Left lung (tissue), 10 donors: ENCODE measurements around the gene CCT3. TPM values are rescaled to one million over a fixed set of nuclear protein-coding genes. Genes with fewer than 3 reads are reported as not detected.
A peak's percentile ranks its signal among the peaks of the same experiment; 100 is the strongest.

Experiments used
- ATAC-seq: fragments of 200-7000 bp; cut with Tn5 transposase; one replicate; pipeline ENCODE4 v1.9.1; 2020; ENCODE audit warnings: moderate library complexity
- DNase-seq, 4 donors: peaks; one replicate each; pipeline ENCODE4 v3.0.0-alpha.2; 2013 to 2020
- H3K27ac ChIP-seq, 2 donors: fragments of 200-600 bp; sonication (generic) in 1 of 2; one replicate each; pipeline versions ENCODE4 v1.5.0 to v1.8.0; 2020 to 2021
- H3K27me3 ChIP-seq, 2 donors: fragments of 200-600 bp; sonication (generic) in 1 of 2; one replicate each; pipeline versions ENCODE4 v1.5.0 to v1.8.0; 2020 to 2021
- H3K36me3 ChIP-seq, 2 donors: fragments of 200-600 bp; sonication (generic) in 1 of 2; one replicate each; pipeline versions ENCODE4 v1.5.0 to v1.8.0; 2020 to 2021
- H3K4me1 ChIP-seq, 2 donors: fragments of 200-600 bp; one replicate each; pipeline ENCODE4 v1.8.0; 2021
- H3K4me3 ChIP-seq, 2 donors: fragments of 200-600 bp; sonication (generic) in 1 of 2; one replicate each; pipeline versions ENCODE4 v1.5.0 to v1.8.0; 2020 to 2021; ENCODE audit warnings: mild to moderate bottlenecking in 1 of 2
- H3K9me3 ChIP-seq, 2 donors: fragments of 200-600 bp; sonication (generic) in 1 of 2; one replicate each; pipeline versions ENCODE4 v1.5.0 to v1.8.0; 2020 to 2021
- CTCF ChIP-seq, 2 donors: fragments of 200-600 bp; sonication (generic) in 1 of 2; IDR thresholded peaks; one replicate each; pipeline versions ENCODE4 v1.5.0 to v1.8.0; 2021; ENCODE audit warnings: antibody characterized with exemption in 2 of 2
- intact Hi-C, 2 donors: fragments of 100-400 bp; cut with DNase I; formaldehyde crosslinking; loops; one replicate each; pipeline versions ENCODE4 v1.11.2 to v1.14.2; 2022
- polyA plus RNA-seq, 6 donors: library from polyadenylated mRNA; unstranded; fragments of 120-200 nt; gene quantifications; one replicate each; pipeline ENCODE4 v1.2.1, GENCODE V29; 2013; ENCODE audit not compliant: insufficient read length in 6 of 6
- total RNA-seq, 2 donors: library from RNA; stranded (reverse); fragmentation: NEBNext Ultra II Directional; extraction: Animal tissue kit (Norgen Biotek cat#: 25700); gene quantifications; one replicate each; pipeline ENCODE4 v1.2.1, GENCODE V29; 2021
- donor health status: DM: no; HTN: yes; CAD: no.
- donor health status: DM: no; HTN: no; CAD: no.

The CCT3 gene
- total and polyA plus RNA-seq, 8 donors, result 166 to 318 (median 266) TPM

GRCh38 chr1:156263288-156263655 lies 74.8 kb downstream of the CCT3 start:
- peaks cover 4 to 99% of the 10 kb centered on the region in 2 donors for H3K36me3 ChIP-seq
- DNase-seq (no peak), ATAC-seq (no peak)
- H3K9me3 ChIP-seq, result no peaks in the 10 kb centered on the region
- no peak overlapping the region for H3K27ac ChIP-seq
- no peak overlapping the region for H3K4me3 ChIP-seq
- H3K27me3 ChIP-seq, result no peaks in the 10 kb centered on the region
- no peak for TF ChIP-seq CTCF (IDR thresholded peaks at IDR 0.05)
- no peaks in the 10 kb centered on the region for H3K4me1 ChIP-seq
- intact Hi-C loops, result no loop called here

- Histone ChIP-seq H3K27me3 (no peaks in the 10 kb centered on the region), H3K4me1 (no peaks in the 10 kb centered on the region), H3K4me3 (no peak overlapping the region), H3K9me3 (no peaks in the 10 kb centered on the region), H3K27ac (no peak overlapping the region), H3K36me3 (peaks cover 4 to 99% of the 10 kb centered on the region in 2 donors)
- TF ChIP-seq CTCF (IDR thresholded peaks at IDR 0.05), result no peak
- ATAC-seq, result peak; percentile 43
- no peak for DNase-seq
- intact Hi-C loops, result no loop called here
These were observed 75.4 kb downstream of the CCT3 start for GRCh38 chr1:156262461-156263287.

GRCh38 chr1:156260896-156261295 lies 77.2 kb downstream of the CCT3 start:
- no peak overlapping the region for H3K27ac ChIP-seq
- H3K36me3 ChIP-seq, result peaks cover 4 to 99% of the 10 kb centered on the region in 2 donors
- no peaks in the 10 kb centered on the region for H3K9me3 ChIP-seq
- H3K4me1 ChIP-seq, result no peaks in the 10 kb centered on the region
- no peak for TF ChIP-seq CTCF (IDR thresholded peaks at IDR 0.05)
- DNase-seq (no peak), ATAC-seq (no peak)
- no peaks in the 10 kb centered on the region for H3K27me3 ChIP-seq
- intact Hi-C loops, result no loop called here
- H3K4me3 ChIP-seq, result no peak overlapping the region

GRCh38 chr1:156259805-156260204 lies 78.3 kb downstream of the CCT3 start:
- intact Hi-C loops, result no loop called here
- H3K4me3 ChIP-seq, result no peak overlapping the region
- peaks cover 4 to 99% of the 10 kb centered on the region in 2 donors for H3K36me3 ChIP-seq
- H3K4me1 ChIP-seq, result no peaks in the 10 kb centered on the region
- H3K27me3 ChIP-seq, result no peaks in the 10 kb centered on the region
- H3K27ac ChIP-seq, result no peak overlapping the region
- no peak for ATAC-seq
- TF ChIP-seq CTCF (IDR thresholded peaks at IDR 0.05), result no peak
- H3K9me3 ChIP-seq, result no peaks in the 10 kb centered on the region
- no peak for DNase-seq

Other genes with a start within 250 kb of the CCT3 start
- 100 to 1,000 TPM; 425 to 437 TPM for gene LMNA, start 223.6 kb downstream of the CCT3 start, total RNA-seq
- gene LMNA, start 223.6 kb downstream of the CCT3 start, polyA plus RNA-seq, result 100 to 1,000 TPM in 3 of 6 donors, 10 to 100 TPM in 3; 73.5 to 120 (median 96.6) TPM
- 10 to 100 TPM; 25.4 to 41.3 TPM for gene SEMA4A, start 184.7 kb downstream of the CCT3 start, total RNA-seq
- 10 to 100 TPM; 18.3 to 27.0 (median 24.6) TPM for gene SEMA4A, start 184.7 kb downstream of the CCT3 start, polyA plus RNA-seq
- 10 to 100 TPM; 19.2 to 29.1 TPM for gene SLC25A44, start 144.2 kb downstream of the CCT3 start, total RNA-seq
- 10 to 100 TPM; 14.3 to 19.9 (median 18.5) TPM for gene SLC25A44, start 144.2 kb downstream of the CCT3 start, polyA plus RNA-seq
- gene PMF1, start 125.3 kb downstream of the CCT3 start, total RNA-seq, result 10 to 100 TPM; 40.1 to 49.6 TPM
- 10 to 100 TPM; 77.1 to 91.5 (median 79.2) TPM for gene PMF1, start 125.3 kb downstream of the CCT3 start, polyA plus RNA-seq
- gene BGLAP, start 96.1 kb downstream of the CCT3 start, total RNA-seq, result 1 to 10 TPM in 1 of 2 donors, under 1 TPM in 1; 0.99 to 1.0 TPM
- gene BGLAP, start 96.1 kb downstream of the CCT3 start, polyA plus RNA-seq, result 10 to 100 TPM in 1 of 6 donors, 1 to 10 TPM in 5; 2.9 to 10.3 (median 6.5) TPM
- 1 to 10 TPM; 1.4 to 2.0 TPM for gene PAQR6, start 90.2 kb downstream of the CCT3 start, total RNA-seq
- gene PAQR6, start 90.2 kb downstream of the CCT3 start, polyA plus RNA-seq, result 1 to 10 TPM; 2.2 to 4.0 (median 3.5) TPM
- 10 to 100 TPM; 69.1 to 71.1 TPM for gene SMG5, start 55.5 kb downstream of the CCT3 start, total RNA-seq
- 10 to 100 TPM; 49.5 to 59.4 (median 54.5) TPM for gene SMG5, start 55.5 kb downstream of the CCT3 start, polyA plus RNA-seq
- 1 to 10 TPM; 3.5 to 4.0 TPM for gene TMEM79, start 54.0 kb downstream of the CCT3 start, total RNA-seq
- gene TMEM79, start 54.0 kb downstream of the CCT3 start, polyA plus RNA-seq, result 10 to 100 TPM in 1 of 6 donors, 1 to 10 TPM in 5; 8.2 to 10.3 (median 9.2) TPM
- 100 to 1,000 TPM in 1 of 2 donors, 10 to 100 TPM in 1; 75.8 to 101 TPM for gene GLMP, start 42.6 kb downstream of the CCT3 start, total RNA-seq
- gene GLMP, start 42.6 kb downstream of the CCT3 start, polyA plus RNA-seq, result 10 to 100 TPM; 37.5 to 41.4 (median 39.5) TPM
- gene VHLL, start 39.0 kb downstream of the CCT3 start, total RNA-seq, result not detected
- not detected for gene VHLL, start 39.0 kb downstream of the CCT3 start, polyA plus RNA-seq
- gene TSACC, start 234 bp upstream of the CCT3 start, total RNA-seq, result not detected
- 1 to 10 TPM in 1 of 6 donors, under 1 TPM in 5; 0.68 to 1.4 (median 0.84) TPM for gene TSACC, start 234 bp upstream of the CCT3 start, polyA plus RNA-seq
- not detected for gene RHBG, start 30.9 kb upstream of the CCT3 start, total RNA-seq
- gene RHBG, start 30.9 kb upstream of the CCT3 start, polyA plus RNA-seq, result 1 to 10 TPM; 2.2 to 4.9 (median 3.5) TPM
- gene MEF2D, start 162.5 kb upstream of the CCT3 start, total RNA-seq, result 10 to 100 TPM; 45.4 to 52.8 TPM
- 10 to 100 TPM; 23.8 to 37.5 (median 29.7) TPM for gene MEF2D, start 162.5 kb upstream of the CCT3 start, polyA plus RNA-seq
- 10 to 100 TPM in 1 of 2 donors, 1 to 10 TPM in 1; 2.8 to 10.3 TPM for gene IQGAP3, start 234.3 kb upstream of the CCT3 start, total RNA-seq
- 10 to 100 TPM; 10.2 to 26.7 (median 15.8) TPM for gene IQGAP3, start 234.3 kb upstream of the CCT3 start, polyA plus RNA-seq
- gene TTC24, start 241.4 kb upstream of the CCT3 start, total RNA-seq, result not detected
- under 1 TPM in 4 of 6 donors, not detected in 2; 0.07 to 0.34 (median 0.16) TPM for gene TTC24, start 241.4 kb upstream of the CCT3 start, polyA plus RNA-seq